Stimulated activated naive B cell treated with anti-CD40 and anti-IgM and Interleukin-4, amounts not matched to agents 10 μg/mL and 1 μg/mL and 100 μg/mL, for 72 hours (primary cell): Measurements from ENCODE around the gene DERA.

Source experiments
- ATAC-seq, 2 donors: fragments of 150-1000 bp; cut with Tn5 transposase; replicated peaks; 2 replicates each; pipeline ENCODE4 v1.10.0; 2021; ENCODE audit warnings: moderate library complexity in 1 of 2
- DNase-seq: peaks from one replicate; pipeline ENCODE4 v3.0.0; 2021
- H3K27ac Mint-ChIP-seq: one replicate; pipeline ENCODE4 v1.8.0; 2022; ENCODE audit warnings: mild to moderate bottlenecking, mixed read lengths
- H3K27me3 Mint-ChIP-seq, 2 donors: one replicate each; pipeline ENCODE4 v1.8.0; 2022; ENCODE audit warnings: mixed read lengths in 2 of 2
- H3K36me3 Mint-ChIP-seq, 2 donors: one replicate each; pipeline ENCODE4 v1.8.0; 2022; ENCODE audit warnings: mixed read lengths in 2 of 2, mild to moderate bottlenecking in 1 of 2
- H3K4me1 Mint-ChIP-seq, 2 donors: one replicate each; pipeline ENCODE4 v1.8.0; 2022; ENCODE audit warnings: mixed read lengths in 2 of 2, mild to moderate bottlenecking in 1 of 2
- H3K4me3 Mint-ChIP-seq, 2 donors: one replicate each; pipeline ENCODE4 v1.8.0; 2022; ENCODE audit warnings: mild to moderate bottlenecking in 2 of 2, mixed read lengths in 2 of 2, moderate library complexity in 1 of 2
- H3K9me3 Mint-ChIP-seq, 2 donors: one replicate each; pipeline ENCODE4 v1.8.0; 2022; ENCODE audit warnings: mixed read lengths in 2 of 2, mild to moderate bottlenecking in 1 of 2

The DERA gene

DNA sequence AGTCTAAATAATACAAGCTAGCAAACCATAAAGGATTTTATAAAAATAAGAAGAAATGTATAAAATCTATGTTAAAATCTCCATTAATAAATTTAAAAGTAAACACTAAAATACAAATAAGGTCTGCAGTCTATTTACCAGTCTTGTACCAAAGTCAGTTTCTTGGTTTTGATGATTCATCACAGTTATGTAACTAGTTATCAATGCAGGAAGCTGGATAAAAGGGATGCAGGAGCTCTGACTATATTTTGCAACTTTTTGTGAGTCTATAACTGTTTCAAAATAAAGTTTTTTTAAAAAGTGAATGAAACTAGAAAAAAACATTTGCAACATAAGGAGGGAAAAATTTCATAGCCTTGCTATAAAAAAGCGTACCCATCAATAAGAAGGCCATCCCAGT is 151.5 kb downstream of the DERA start:
- H3K9me3 Mint-ChIP-seq: peaks cover 0 to 1% of the 10 kb centered on the region in 2 donors
- no peak overlapping the region for H3K4me3 Mint-ChIP-seq
- DNase-seq (no peak), ATAC-seq (no peak)
- H3K27ac Mint-ChIP-seq: no peak overlapping the region
- peaks cover 0 to 9% of the 10 kb centered on the region in 2 donors for H3K27me3 Mint-ChIP-seq
- H3K36me3 Mint-ChIP-seq: no peaks in the 10 kb centered on the region
- H3K4me1 Mint-ChIP-seq: no peaks in the 10 kb centered on the region

DNA sequence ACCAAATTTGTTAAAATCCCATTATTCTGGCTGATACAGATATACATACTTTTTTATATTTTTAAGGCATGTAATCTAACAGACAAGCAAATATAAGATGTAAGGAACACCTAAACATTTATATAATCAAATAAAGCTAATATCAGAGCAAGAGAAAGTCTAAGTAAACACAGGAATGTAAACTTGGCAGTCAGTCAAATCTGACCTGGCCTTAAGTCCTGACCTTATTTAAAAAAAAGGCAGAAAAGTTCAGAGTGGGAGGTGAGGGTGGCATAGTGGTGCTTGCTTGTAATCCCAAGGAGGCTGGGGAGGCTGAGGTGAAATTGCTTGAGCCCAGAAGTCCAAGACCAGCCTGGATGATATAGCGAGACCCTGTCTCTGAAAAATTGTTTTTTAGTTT is 152.6 kb downstream of the DERA start:
- no peak overlapping the region for H3K4me3 Mint-ChIP-seq
- H3K27ac Mint-ChIP-seq: no peak overlapping the region
- H3K4me1 Mint-ChIP-seq: no peaks in the 10 kb centered on the region
- no peak for ATAC-seq
- DNase-seq: no peak
- no peaks in the 10 kb centered on the region for H3K36me3 Mint-ChIP-seq
- H3K9me3 Mint-ChIP-seq: no peaks in the 10 kb centered on the region
- peaks cover 0 to 10% of the 10 kb centered on the region in 2 donors for H3K27me3 Mint-ChIP-seq

DNA sequence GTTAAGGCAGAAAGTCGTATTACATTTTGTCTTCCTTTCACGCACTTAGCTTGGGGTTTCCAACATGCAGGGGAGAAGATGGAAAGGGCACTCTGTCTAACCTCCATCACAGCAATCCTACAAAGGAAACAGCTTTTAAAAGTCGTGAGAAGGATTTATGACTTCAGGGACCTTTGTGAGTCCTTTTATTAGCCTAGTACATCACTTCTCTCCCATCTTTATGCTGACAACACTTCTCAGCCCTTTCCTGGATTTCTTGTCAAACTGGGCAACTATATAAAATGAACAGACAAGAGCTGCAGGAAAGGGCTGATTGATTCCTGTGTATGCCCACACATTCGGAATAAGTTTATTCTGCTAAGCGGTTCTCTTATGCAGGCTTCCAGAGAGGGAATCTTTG is 159.0 kb downstream of the DERA start:
- H3K9me3 Mint-ChIP-seq: no peaks in the 10 kb centered on the region
- peaks cover 17 to 25% of the 10 kb centered on the region in 2 donors for H3K27me3 Mint-ChIP-seq
- H3K4me1 Mint-ChIP-seq: no peaks in the 10 kb centered on the region
- ATAC-seq (no peak), DNase-seq (no peak)
- no peaks in the 10 kb centered on the region for H3K36me3 Mint-ChIP-seq
- no peak overlapping the region for H3K4me3 Mint-ChIP-seq
- no peak overlapping the region for H3K27ac Mint-ChIP-seq

DNA sequence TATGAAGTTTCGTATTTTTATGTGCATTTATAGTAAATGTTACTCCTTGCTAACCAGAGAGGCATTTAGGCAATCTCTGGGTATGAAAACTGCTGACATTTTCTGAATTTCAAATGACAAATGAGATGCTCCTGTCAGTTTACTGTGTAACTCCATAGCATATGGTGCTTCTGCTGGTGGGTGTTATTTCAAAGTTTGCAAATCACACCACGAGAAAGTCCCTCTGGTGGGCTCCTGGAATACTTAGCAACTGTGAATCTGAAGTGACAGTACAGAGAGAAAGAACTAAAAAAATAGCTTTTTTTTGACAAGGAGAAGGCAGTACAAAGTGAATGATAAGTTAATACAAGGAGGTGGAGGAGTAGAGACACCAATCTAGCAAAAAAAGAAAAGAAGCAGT is 161.5 kb downstream of the DERA start:
- no peaks in the 10 kb centered on the region for H3K4me1 Mint-ChIP-seq
- ATAC-seq (no peak), DNase-seq (no peak)
- peaks cover 16 to 17% of the 10 kb centered on the region in 2 donors for H3K27me3 Mint-ChIP-seq
- H3K9me3 Mint-ChIP-seq: no peaks in the 10 kb centered on the region
- H3K27ac Mint-ChIP-seq: no peak overlapping the region
- H3K4me3 Mint-ChIP-seq: no peak overlapping the region
- H3K36me3 Mint-ChIP-seq: no peaks in the 10 kb centered on the region

DNA sequence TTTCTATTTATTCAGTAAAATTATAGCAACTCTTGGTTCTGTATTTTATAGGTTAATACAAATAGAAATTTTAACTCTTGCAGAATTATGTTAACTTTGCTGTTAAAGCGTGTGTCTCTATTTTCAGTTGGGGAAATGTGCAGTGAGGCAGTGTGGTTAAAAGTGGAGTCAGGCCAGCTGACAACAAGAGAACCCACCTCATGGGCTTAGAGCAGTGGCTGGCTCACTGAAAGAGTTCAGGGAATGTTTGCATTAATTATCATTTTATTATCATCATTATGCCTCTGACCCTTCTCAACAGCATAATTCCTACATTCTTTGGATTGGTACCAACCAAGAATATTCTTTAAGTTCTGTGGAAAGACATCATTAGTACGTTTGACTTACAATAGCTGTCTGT is 163.8 kb downstream of the DERA start:
- Mint-ChIP-seq H3K36me3 (no peaks in the 10 kb centered on the region), H3K4me3 (no peak overlapping the region), H3K4me1 (no peaks in the 10 kb centered on the region), H3K27me3 (peaks cover 10 to 14% of the 10 kb centered on the region in 2 donors), H3K27ac (no peak overlapping the region), H3K9me3 (no peaks in the 10 kb centered on the region)
- ATAC-seq (no peak), DNase-seq (no peak)

DNA sequence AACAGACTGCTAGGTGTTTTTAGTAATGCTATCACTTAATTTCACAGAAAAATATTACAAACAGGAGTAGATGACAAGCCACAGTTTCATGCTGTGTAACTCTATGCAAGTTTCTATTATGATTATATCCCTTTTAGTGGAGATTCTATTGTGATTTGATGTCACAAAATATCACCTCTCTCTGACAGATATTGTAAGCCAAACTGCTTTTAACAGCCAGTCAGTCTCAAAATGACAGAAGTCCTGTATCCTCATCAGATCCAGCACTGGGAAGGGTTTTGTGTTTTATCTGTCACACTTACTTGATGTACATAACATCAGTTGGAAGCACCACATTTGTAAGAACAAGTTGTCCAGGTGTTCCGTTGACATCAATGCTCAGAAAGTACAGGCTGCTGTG is 164.8 kb downstream of the DERA start:
- Mint-ChIP-seq H3K4me1 (no peaks in the 10 kb centered on the region), H3K27ac (no peak overlapping the region), H3K4me3 (no peak overlapping the region), H3K36me3 (no peaks in the 10 kb centered on the region), H3K9me3 (no peaks in the 10 kb centered on the region), H3K27me3 (peaks cover 10 to 11% of the 10 kb centered on the region in 2 donors)
- DNase-seq (no peak), ATAC-seq (no peak)

DNA sequence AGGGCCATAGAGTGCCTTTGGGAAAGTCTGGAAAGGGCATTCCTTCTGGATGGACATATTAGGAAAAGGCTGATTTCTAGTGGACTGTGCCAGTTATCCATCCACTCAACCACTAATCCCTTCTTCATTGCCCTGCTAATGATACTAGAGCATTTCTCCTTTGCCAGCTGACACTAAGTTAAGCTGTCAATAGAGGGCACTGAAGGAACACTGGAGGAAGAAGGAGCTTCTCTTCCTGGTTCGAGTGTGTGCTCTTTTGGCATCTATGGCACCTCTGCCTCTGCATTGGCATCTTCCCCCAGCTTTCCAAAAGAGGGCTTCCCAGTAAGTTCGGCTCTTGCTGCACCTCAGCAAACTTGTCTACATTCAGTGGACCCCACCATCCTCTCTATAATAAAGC is 165.4 kb downstream of the DERA start:
- Mint-ChIP-seq H3K4me3 (no peak overlapping the region), H3K27me3 (peaks cover 6 to 11% of the 10 kb centered on the region in 2 donors), H3K27ac (no peak overlapping the region), H3K36me3 (no peaks in the 10 kb centered on the region), H3K9me3 (no peaks in the 10 kb centered on the region), H3K4me1 (no peaks in the 10 kb centered on the region)
- DNase-seq: no peak
- peak; percentile 53 to 63 for ATAC-seq

DNA sequence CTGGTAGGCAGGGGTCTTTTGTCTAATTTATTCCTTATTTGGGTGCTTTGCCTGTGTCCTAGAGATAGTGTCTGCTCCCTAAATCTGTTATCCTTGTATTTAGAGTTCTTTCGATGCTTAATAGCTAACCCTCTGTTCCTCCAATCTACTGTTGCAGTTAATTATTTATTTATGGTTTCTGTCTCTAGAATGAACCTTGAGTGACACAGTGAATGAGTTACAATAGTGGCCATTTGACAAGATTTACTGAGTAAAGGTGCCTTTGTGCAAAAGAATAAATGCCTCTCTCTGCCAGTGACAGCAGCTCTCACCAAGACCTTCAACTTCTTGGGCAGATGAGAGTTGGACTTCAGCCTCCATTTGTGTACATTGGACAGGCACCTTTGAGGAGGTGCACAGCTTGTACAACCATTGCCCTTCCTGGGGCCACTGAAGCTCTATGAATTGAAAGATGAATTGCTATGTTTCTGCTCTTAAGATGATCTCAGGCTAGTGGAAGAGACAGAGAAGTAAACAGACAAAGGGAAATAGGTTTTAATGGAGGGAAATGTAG is 165.9 kb downstream of the DERA start:
- H3K27me3 Mint-ChIP-seq: peaks cover 6 to 11% of the 10 kb centered on the region in 2 donors
- no peak overlapping the region for H3K4me3 Mint-ChIP-seq
- H3K4me1 Mint-ChIP-seq: no peaks in the 10 kb centered on the region
- no peaks in the 10 kb centered on the region for H3K9me3 Mint-ChIP-seq
- no peaks in the 10 kb centered on the region for H3K36me3 Mint-ChIP-seq
- DNase-seq (no peak), ATAC-seq (no peak)
- no peak overlapping the region for H3K27ac Mint-ChIP-seq

DNA sequence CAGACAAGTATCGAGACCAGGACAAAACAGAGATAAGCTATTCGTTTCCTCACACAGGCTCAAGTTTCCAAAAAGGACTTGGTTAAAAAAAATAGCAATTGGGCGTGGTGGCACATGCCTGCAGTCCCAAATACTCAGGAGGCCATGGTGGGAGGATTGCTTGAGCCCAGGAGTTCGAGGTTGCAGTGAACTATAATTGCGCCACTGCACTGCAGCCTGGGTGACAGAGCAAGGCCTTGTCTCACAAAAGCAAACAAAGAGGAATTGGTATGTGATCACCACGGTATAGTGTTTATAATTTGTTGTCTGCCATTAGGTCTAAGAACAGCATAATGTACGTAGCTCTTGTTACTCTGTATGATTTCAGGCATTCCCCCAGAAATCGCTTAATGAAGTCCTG is 175.3 kb downstream of the DERA start:
- no peak overlapping the region for H3K4me3 Mint-ChIP-seq
- ATAC-seq (no peak), DNase-seq (no peak)
- H3K27ac Mint-ChIP-seq: no peak overlapping the region
- peaks cover 4 to 5% of the 10 kb centered on the region in 2 donors for H3K9me3 Mint-ChIP-seq
- no peaks in the 10 kb centered on the region for H3K36me3 Mint-ChIP-seq
- H3K27me3 Mint-ChIP-seq: no peaks in the 10 kb centered on the region
- H3K4me1 Mint-ChIP-seq: no peaks in the 10 kb centered on the region

DNA sequence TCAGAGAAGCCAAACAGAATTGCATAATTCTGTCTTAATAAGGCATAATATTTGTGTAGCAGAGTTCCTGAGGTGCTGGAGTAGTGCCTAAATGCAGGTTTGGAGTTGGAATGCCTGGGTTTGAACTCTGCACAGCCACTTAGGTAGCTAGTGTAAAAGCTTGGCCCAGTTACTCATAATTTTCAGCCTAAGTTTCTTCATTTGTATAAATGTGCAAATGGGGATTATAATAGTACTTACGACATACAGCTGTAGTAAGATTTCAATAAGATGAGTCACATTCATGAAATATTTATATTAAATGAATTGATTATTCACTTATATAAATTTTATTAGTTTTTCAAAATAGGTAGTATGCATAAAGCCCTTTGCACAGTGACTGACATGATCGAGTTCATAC is 175.8 kb downstream of the DERA start:
- H3K27me3 Mint-ChIP-seq: no peaks in the 10 kb centered on the region
- no peak overlapping the region for H3K4me3 Mint-ChIP-seq
- peaks cover 4 to 10% of the 10 kb centered on the region in 2 donors for H3K9me3 Mint-ChIP-seq
- DNase-seq: no peak
- H3K4me1 Mint-ChIP-seq: no peaks in the 10 kb centered on the region
- no peak overlapping the region for H3K27ac Mint-ChIP-seq
- no peak for ATAC-seq
- no peaks in the 10 kb centered on the region for H3K36me3 Mint-ChIP-seq
